ENCODE data around the gene SHANK3.

The SHANK3 gene

GRCh38 chr22:50697667-50698506 is 25.3 kb downstream of the SHANK3 start:
- no peak for DNase-seq (ENCODE audit: low spot score)
- TF ChIP-seq, protein P1, sequence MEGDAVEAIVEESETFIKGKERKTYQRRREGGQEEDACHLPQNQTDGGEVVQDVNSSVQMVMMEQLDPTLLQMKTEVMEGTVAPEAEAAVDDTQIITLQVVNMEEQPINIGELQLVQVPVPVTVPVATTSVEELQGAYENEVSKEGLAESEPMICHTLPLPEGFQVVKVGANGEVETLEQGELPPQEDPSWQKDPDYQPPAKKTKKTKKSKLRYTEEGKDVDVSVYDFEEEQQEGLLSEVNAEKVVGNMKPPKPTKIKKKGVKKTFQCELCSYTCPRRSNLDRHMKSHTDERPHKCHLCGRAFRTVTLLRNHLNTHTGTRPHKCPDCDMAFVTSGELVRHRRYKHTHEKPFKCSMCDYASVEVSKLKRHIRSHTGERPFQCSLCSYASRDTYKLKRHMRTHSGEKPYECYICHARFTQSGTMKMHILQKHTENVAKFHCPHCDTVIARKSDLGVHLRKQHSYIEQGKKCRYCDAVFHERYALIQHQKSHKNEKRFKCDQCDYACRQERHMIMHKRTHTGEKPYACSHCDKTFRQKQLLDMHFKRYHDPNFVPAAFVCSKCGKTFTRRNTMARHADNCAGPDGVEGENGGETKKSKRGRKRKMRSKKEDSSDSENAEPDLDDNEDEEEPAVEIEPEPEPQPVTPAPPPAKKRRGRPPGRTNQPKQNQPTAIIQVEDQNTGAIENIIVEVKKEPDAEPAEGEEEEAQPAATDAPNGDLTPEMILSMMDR (IDR thresholded peaks at IDR 0.05) = no peak
- peak overlapping the region; percentile 67 for H3K4me3 ChIP-seq
- peak overlapping the region in 1 of 2 donors; percentile 22 for H3K27ac ChIP-seq

- Histone ChIP-seq H3K4me3 (no peak overlapping the region), H3K27ac (no peak overlapping the region)
- TF ChIP-seq, protein P1 (IDR thresholded peaks at IDR 0.05) = no peak
- no peak for DNase-seq (ENCODE audit: low spot score)
Observed at GRCh38 chr22:50698546-50698945, 25.9 kb downstream of the SHANK3 start.

DNA sequence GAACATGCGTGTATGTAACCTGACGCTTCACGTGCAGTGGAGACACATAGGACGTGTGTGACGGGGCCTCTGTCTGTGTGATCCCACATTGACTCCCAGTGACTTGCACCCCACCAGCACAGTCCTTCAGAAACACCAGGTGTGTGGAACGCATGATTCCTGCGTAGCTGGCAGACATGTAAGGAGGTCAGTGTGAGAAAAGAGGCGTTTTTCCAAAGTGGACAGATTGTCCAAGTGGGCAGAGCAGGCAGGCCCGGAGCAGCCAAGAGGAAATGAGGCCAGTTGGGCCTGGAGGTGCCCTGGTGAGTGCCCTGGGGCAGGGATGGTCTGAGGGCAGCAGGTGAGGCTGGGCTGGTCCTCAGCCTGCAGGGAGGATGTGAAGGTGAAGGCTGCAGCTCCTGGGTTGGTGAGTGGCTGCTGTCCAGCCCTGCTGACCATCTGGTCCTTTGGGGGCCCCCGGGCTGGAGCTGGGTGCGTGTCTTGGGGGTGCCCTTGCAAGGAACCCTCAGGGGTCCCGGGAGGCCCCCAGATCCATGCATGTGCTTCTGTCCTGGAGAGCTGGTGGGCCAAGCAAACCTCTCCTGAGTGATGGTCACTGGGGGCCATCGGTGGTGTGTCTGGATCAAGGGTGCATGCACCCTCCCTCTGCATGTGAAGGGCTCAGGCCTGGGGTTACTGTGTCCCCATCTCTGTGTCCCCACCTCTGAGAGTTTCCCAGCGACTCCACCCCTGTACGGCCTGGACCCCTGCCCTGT is 26.6 kb downstream of the SHANK3 start:
- no peak for DNase-seq (ENCODE audit: low spot score)
- H3K27ac ChIP-seq = no peak overlapping the region
- H3K4me3 ChIP-seq = no peak overlapping the region
- TF ChIP-seq, protein P1 (IDR thresholded peaks at IDR 0.05) = no peak

GRCh38 chr22:50699756-50700386 is 27.2 kb downstream of the SHANK3 start:
- DNase-seq (ENCODE audit: low spot score) = no peak
- Histone ChIP-seq H3K27ac (no peak overlapping the region), H3K4me3 (no peak overlapping the region)
- TF ChIP-seq, protein P1 (IDR thresholded peaks at IDR 0.05) = no peak

DNA sequence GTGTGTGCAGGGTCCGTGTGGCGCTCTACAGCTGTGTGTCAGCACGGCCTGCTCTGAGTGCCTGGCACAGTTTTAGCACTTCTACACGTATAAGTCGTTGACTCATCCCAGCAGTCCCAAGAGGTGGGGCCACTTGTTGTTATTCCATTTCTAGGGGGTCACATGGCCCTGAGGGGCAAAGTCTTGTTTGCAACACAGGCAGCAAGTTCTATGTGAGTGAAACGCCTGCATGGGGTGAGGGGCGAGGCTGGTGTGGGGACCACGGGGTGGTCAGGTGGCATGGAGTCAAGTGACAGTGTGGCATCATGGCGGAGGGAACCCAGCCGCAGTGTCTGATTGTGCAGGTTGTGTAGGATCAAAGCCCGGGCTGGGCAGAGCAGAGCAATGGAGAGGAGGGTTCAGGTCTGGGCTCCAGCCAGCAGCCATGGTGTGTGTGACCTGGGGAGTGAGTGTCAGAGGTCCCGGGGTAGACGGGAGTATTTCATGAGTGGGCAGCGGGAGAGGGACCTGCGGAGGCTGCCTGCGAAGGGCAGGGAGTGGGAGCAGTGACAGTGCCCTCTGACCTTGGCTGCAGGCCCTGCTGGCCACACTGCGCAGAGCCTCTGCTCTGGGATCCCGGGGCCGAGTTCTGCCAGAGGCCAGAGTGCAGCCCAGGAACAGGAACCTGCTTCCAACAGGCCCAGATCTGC is 27.9 kb downstream of the SHANK3 start:
- H3K27ac ChIP-seq = no peak overlapping the region
- TF ChIP-seq, protein P1 (IDR thresholded peaks at IDR 0.05) = no peak
- no peak for DNase-seq (ENCODE audit: low spot score)
- no peak overlapping the region for H3K4me3 ChIP-seq

- H3K27ac ChIP-seq = no peak overlapping the region
- TF ChIP-seq, protein P1 (IDR thresholded peaks at IDR 0.05) = no peak
- H3K4me3 ChIP-seq = no peak overlapping the region
- no peak for DNase-seq (ENCODE audit: low spot score)
Observed at GRCh38 chr22:50701076-50701419, 28.4 kb downstream of the SHANK3 start.
